GM18868 (cell line): ENCODE results near the gene SNCAIP.

ENCODE experiments used
- ATAC-seq: cut with Tn5 transposase; IDR thresholded peaks from one replicate; pipeline ENCODE4 v1.9.1; 2021; ENCODE audit warnings: mild to moderate bottlenecking, moderate library complexity; ENCODE audit not compliant: unreplicated experiment

The SNCAIP gene

DNA sequence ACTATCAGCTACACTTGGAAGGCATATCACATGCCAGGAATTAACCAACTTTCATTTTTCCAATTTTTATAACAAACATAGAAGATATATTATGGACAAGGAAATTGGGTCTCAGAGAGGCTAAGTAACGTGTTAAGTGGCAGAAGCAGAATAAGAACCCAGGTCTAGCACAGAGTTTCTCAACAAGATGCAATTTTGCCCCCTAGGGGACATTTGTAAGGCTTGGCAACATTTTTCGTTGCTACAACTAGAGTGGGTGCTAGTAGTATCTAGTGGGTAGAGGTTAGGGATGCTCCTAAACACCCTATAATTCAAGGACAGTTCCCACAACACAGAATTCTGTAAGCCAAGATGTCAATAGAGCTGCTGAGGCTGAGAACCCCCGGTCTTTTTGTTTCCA lies 180.6 kb downstream of the SNCAIP start:
- peak; percentile 82 for ATAC-seq

DNA sequence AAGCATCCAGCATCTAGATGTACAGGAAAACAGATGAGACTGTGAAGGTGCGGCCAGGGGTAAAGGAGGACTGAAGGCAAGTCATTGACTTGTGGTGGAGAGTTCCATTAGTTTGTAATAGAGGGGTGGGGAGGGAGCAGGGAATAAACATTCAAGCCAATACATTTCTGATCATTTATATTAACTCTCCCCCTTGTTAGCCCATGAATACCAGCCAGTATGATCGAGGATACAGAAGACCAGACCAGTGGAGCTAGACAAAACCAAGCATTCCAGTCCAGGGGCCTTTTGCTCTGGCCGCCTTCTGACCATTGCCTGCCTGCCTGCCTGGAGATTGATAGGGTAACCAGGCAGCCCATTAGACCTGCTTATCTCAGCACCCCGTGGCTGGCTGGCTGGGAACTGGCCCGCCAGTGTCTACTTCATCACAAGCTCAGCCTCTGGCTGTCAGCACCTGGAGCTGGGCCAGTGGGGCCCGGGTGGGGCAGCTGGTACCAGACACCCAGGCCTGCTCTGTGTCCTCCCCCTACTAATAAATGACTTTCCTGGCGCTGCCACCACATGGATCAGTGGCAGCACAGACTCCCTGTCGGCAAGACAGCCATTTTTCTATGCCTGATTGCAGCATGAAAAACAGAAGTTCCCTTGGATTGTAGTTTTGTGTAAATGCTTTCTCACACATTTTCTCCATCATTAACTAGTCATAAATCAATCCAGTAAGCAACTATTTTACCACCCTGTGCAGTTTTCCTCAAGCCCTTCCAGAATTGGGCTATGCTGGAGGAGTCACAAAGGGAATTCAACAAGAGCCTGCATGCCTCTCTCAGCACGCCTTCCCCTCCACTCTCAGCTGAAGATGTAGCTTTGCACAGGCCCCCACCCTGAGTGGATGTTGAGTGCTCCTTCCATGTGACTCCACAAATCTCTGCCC lies 181.3 kb downstream of the SNCAIP start:
- ATAC-seq, result no peak

DNA sequence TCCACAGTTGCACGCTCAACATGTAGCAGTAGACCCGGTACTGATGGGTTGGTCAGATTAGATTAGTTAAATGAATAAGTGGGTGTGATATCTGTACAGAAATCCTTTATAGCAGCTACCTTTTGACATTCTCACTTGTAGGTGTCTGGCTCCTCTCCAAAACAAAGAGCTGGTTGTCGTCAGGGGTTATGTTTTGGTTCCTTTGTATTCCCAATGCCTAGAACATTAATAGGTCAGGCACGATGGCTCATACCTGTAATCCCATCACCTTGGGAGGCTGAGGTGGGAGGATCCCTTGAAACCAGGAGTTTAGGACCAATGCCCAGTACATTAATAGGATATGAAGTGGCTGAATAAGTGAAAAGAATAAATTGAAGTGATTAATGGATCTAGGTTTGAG lies 182.1 kb downstream of the SNCAIP start:
- no peak for ATAC-seq

DNA sequence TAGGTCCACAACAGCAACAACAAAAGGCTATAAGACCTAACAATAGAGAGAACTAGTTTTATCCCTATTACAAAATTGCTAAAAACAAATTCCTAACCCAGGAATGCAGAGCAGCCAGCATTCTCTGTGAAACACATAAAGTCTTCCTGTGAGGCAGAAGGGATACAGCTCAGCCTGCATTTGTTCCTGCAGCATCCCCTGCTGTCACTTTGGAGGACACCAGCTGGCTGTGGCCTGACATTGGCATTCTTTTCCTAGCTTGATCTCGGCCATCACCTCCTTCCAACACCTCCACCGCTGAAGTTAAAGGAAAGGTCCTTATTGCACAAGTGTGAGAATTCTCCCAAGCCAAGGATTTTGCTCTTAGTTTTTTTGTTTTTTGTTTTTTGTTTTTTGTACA lies 186.1 kb downstream of the SNCAIP start:
- no peak for ATAC-seq

DNA sequence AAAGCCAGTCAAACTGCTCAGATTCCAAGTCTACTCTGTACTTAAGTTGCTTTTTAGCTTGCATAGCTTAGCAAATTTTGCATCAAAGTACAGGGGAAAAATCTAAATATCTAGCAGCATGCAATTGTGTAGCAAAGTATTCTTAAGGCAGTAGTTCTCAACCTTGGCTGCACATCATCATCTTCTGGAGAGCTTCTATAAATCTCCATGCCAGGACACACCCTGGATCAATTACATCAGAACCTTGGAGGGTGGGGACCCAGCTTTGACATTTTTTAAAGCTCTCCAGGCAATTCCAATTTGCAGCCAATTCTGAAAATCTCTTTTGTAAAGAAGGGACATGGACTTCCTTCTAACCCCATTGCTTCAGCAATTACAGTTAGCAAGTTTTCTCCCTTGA lies 187.5 kb downstream of the SNCAIP start:
- ATAC-seq, result no peak

DNA sequence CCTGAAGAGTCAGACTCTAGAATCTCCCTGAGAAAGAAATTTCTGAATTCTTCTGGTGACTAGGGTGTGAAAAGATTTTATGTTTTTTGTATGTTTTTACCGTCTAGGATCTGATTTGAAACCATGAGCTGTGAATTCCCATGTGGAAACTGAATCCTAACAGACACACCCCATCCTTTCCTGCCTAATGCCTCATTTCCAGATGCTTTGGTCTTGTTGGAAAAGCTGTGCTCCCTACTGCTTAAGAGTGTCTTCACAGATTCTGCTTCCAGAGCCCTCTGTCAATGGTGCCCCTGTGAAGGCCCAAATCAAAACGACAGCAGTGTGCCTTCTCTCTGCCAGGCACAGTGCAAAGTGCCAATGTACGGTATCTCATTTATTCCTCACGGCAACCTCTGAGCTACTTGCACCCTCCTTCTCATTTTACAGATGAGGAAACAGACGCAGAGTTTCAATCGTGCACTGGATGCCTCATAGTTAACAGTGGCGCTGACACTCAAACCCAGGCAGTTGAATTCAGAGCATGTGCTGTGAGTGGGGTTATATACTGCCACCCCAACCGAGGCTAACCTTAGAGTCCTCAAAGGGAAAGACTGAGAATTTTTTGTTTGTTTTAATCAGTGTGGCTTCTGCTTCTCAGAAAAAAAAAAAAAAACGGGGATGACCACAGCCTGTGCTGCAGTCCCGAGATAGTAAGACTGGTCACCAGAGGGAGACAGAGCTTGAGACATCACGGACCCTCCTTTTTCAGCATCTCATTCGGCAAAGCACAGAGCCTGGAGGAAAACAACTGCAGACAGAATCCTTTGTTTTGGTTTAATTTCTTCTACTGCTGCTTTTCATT lies 188.4 kb downstream of the SNCAIP start:
- ATAC-seq, result peak; percentile 75

DNA sequence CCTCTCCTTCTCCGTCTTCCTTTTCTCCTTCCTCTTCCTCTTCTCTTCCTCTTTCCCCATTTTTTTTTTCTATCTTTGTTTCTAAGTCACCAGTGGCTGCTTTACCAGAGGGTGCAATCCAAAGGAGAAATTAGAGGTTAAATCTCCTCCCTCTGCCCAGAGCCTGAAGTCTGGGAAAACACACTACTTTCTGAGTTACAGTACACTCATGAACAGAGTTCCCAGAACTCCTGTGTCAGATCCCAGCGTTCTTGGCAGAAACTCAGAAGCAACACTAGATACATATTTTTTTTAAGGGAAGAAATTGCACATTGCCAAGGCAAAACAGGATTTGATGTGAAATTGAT lies 189.0 kb downstream of the SNCAIP start:
- no peak for ATAC-seq

DNA sequence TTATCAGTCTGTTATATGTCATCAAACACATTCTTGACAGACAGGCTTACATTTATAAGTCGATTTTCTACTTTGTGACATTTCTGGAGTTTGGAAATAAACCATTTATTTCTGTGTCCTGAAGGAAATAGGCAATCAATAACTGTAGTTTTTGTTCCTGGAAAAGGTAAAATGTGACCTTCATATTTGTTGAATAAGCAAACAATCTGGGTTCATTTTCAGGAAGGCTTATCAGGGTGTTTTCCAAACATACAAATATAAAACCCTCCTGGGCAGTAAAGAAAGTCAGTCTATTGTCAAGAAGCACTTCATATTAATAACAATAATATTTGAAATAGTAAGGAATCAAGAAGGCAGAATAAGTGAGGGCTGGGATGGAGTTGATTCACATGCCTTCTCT lies 195.0 kb downstream of the SNCAIP start:
- no peak for ATAC-seq

DNA sequence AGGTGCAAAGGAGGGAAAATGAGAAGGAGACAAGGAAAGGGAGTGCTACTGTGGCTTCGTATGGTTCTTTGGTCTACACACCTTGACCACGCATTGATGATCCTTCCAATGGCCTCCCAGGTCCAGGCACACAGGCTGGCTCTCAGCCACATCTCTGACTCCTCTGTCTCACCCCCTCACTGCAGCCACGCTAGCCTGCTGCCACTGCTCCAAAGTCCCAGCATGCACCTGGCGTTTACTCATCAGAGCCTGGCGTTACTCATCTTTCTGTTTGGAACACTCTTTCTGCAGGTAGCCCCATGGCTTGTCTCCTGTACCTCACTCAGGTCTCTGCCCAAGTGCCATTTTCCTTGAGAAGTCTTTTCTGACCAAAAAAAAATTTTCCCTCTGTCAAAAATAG lies 195.5 kb downstream of the SNCAIP start:
- ATAC-seq, result no peak

DNA sequence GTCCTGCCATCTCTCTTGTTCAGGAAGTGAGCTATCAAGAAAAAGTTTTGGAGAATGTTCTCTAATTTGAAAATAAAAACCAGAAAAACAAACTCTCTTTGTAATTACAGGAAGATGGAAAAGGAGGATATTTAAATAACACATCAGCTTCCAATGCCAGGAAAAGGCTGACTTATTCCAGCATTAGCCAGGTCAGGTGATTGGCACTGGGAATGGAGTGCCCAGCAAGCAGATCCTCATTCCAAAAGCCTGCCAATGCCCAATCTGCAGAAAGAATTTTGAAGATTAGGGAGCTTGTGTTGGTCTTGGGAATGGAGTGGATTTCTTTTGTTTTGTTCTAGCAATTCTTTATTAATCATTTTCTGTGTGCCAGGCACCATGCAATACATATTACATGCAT lies 196.6 kb downstream of the SNCAIP start:
- no peak for ATAC-seq
